SK-N-SH (cell line): ENCODE measurements around the gene BOC. TPM values are rescaled to one million over a fixed set of nuclear protein-coding genes. Genes with fewer than 3 reads are reported as not detected.

ENCODE experiments used
- CTCF ChIA-PET: fragments of 300-600, 350-600 bp; formaldehyde crosslinking; extraction: SDS; loops from one replicate; lab custom pipeline; 2021; lab: Yijun Ruan, JAX
- POLR2A ChIA-PET: fragments of 350-600 bp; sonication (Branson Sonifier 250); formaldehyde crosslinking; extraction: SDS; loops from one replicate; lab custom pipeline; 2020; ENCODE audit warnings: antibody characterized with exemption, inconsistent platforms; lab: Yijun Ruan, JAX
- DNase-seq: peaks from one replicate; pipeline ENCODE4 v3.0.0; 2012
- H2AFZ ChIP-seq: fragments of 200-600 bp; sonication (generic); 2 replicates; pipeline ENCODE4 v1.8.1; 2016; ENCODE audit warnings: antibody characterized with exemption, mild to moderate bottlenecking, low read depth
- H3F3A ChIP-seq: fragments of 200-600 bp; sonication (generic); replicated peaks from 2 replicates; pipeline ENCODE3; 2016; ENCODE audit warnings: antibody characterized with exemption, mild to moderate bottlenecking; ENCODE audit not compliant: insufficient read depth
- H3K27ac ChIP-seq, 2 experiments: fragments of 200-500 bp in 1 of 2; fragments of 200-600 bp in 1 of 2; sonication (Bioruptor generic) in 1 of 2; sonication (generic), shearing (Covaris generic) in 1 of 2; 2 replicates each; pipeline versions ENCODE4 v1.5.1 to v1.6.1; 2014 to 2016; ENCODE audit warnings: low read depth in 2 of 2, inconsistent platforms in 1 of 2, low read length in 1 of 2, mild to moderate bottlenecking in 1 of 2, mixed read lengths in 1 of 2
- H3K27me3 ChIP-seq: fragments of 200-600 bp; sonication (generic), shearing (Covaris generic); 2 replicates; pipeline ENCODE4 v1.6.1; 2016; ENCODE audit warnings: mixed run types; ENCODE audit not compliant: insufficient read depth
- H3K36me3 ChIP-seq, 2 experiments: fragments of 200-500 bp in 1 of 2; fragments of 200-600 bp in 1 of 2; sonication (Bioruptor generic) in 1 of 2; sonication (generic) in 1 of 2; replicated peaks in 1 of 2; 2 replicates each; pipeline versions ENCODE3 to v1.5.1; 2014 to 2016; ENCODE audit warnings: low read length in 1 of 2, mild to moderate bottlenecking in 1 of 2; ENCODE audit not compliant: insufficient read depth in 2 of 2, control insufficient read depth in 1 of 2
- H3K4me1 ChIP-seq, 2 experiments: fragments of 200-500 bp in 1 of 2; fragments of 200-600 bp in 1 of 2; sonication (Bioruptor generic) in 1 of 2; sonication (generic), shearing (Covaris generic) in 1 of 2; 2 replicates each; pipeline versions ENCODE4 v1.5.1 to v1.6.1; 2014 to 2016; ENCODE audit warnings: low read depth in 1 of 2, low read length in 1 of 2, mixed run types in 1 of 2; ENCODE audit not compliant: insufficient read depth in 2 of 2, control insufficient read depth in 1 of 2
- H3K4me2 ChIP-seq: fragments of 200-600 bp; sonication (generic), shearing (Covaris generic); 2 replicates; pipeline ENCODE4 v1.6.1; 2017; ENCODE audit warnings: mixed run types
- H3K4me3 ChIP-seq, 2 experiments: fragments of 200-500 bp in 1 of 2; fragments of 200-600 bp in 1 of 2; sonication (Bioruptor generic) in 1 of 2; sonication (generic), shearing (Covaris generic) in 1 of 2; 2 replicates each; pipeline versions ENCODE4 v1.5.1 to v1.8.1; 2014 to 2016; ENCODE audit warnings: low read depth in 2 of 2, inconsistent platforms in 1 of 2, low read length in 1 of 2, mild to moderate bottlenecking in 1 of 2, mixed read lengths in 1 of 2, moderate library complexity in 1 of 2
- H3K79me2 ChIP-seq: fragments of 200-600 bp; sonication (generic); 2 replicates; pipeline ENCODE4 v1.8.1; 2017; ENCODE audit warnings: mild to moderate bottlenecking; ENCODE audit not compliant: insufficient read depth
- H3K9ac ChIP-seq: fragments of 200-600 bp; sonication (generic); 2 replicates; pipeline ENCODE4 v1.6.1; 2017; ENCODE audit warnings: mixed run types
- H3K9me2 ChIP-seq: fragments of 200-600 bp; sonication (generic); 2 replicates; pipeline ENCODE4 v1.6.1; 2017; ENCODE audit warnings: mixed run types
- H3K9me3 ChIP-seq: fragments of 200-600 bp; sonication (generic); 2 replicates; pipeline ENCODE4 v1.6.1; 2017; ENCODE audit warnings: mixed run types, mild to moderate bottlenecking, moderate library complexity
- H4K20me1 ChIP-seq: fragments of 200-600 bp; sonication (generic); 2 replicates; pipeline ENCODE4 v1.6.1; 2017; ENCODE audit warnings: mild to moderate bottlenecking, mixed run types; ENCODE audit not compliant: insufficient read depth
- CHD2 ChIP-seq: fragments of 150-350 bp; IDR thresholded peaks from 2 replicates; pipeline ENCODE4 v1.6.1; 2018; ENCODE audit warnings: low read length; ENCODE audit not compliant: partially characterized antibody
- ELF1 ChIP-seq: IDR thresholded peaks from 2 replicates; pipeline ENCODE4 v1.4.0; 2012
- EP300 ChIP-seq, 2 experiments: IDR thresholded peaks; 2 replicates each; pipeline versions ENCODE4 v1.4.0 to v1.6.1; 2012; ENCODE audit warnings: borderline replicate concordance in 1 of 2, low read depth in 1 of 2, low read length in 1 of 2
- FOXJ3 ChIP-seq: sonication (generic); formaldehyde crosslinking; IDR thresholded peaks from 2 replicates; pipeline ENCODE4 v1.5.1; 2020; ENCODE audit warnings: mild to moderate bottlenecking, missing genetic modification reagents
- GATA2 ChIP-seq: sonication (generic); formaldehyde crosslinking; IDR thresholded peaks from 2 replicates; pipeline ENCODE4 v1.5.0; 2020; ENCODE audit warnings: mild to moderate bottlenecking, missing genetic modification reagents
- JUND ChIP-seq: IDR thresholded peaks from 2 replicates; pipeline ENCODE4 v1.4.0; 2012
- MEF2A ChIP-seq: IDR thresholded peaks from 2 replicates; pipeline ENCODE4 v1.4.0; 2012; ENCODE audit warnings: low read depth, borderline replicate concordance
- MXI1 ChIP-seq: IDR thresholded peaks from 2 replicates; pipeline ENCODE4 v1.6.1; 2012; ENCODE audit warnings: mild to moderate bottlenecking, low read depth, low read length, improper control_type of control experiment
- NRF1 ChIP-seq: IDR thresholded peaks from 2 replicates; pipeline ENCODE4 v1.6.1; 2012; ENCODE audit warnings: low read depth, mild to moderate bottlenecking, low read length
- POLR2AphosphoS5 ChIP-seq: IDR thresholded peaks from 2 replicates; pipeline ENCODE4 v1.6.1; 2012; ENCODE audit warnings: low read depth, low read length
- RXRA ChIP-seq: IDR thresholded peaks from 2 replicates; pipeline ENCODE4 v1.4.0; 2012; ENCODE audit warnings: low read depth, mild to moderate bottlenecking, borderline replicate concordance
- SMC3 ChIP-seq: IDR thresholded peaks from 2 replicates; pipeline ENCODE4 v1.6.1; 2012; ENCODE audit warnings: low read depth, low read length, improper control_type of control experiment
- TCF12 ChIP-seq: IDR thresholded peaks from 2 replicates; pipeline ENCODE4 v1.4.0; 2012
- polyA plus RNA-seq, 3 experiments: library from polyadenylated mRNA; depleted of rRNA; stranded (reverse); fragments of >200 nt; gene quantifications; 2 replicates each; pipeline ENCODE4 v1.2.3, GENCODE V29; 2012
- TF ChIP-seq, protein P1 (sequence below): IDR thresholded peaks from 2 replicates; pipeline ENCODE4 v1.4.0; 2012; ENCODE audit warnings: low read depth, borderline replicate concordance
- TF ChIP-seq, protein P2 (sequence below): IDR thresholded peaks from 2 replicates; pipeline ENCODE4; 2012
- TF ChIP-seq, protein P3 (sequence below): fragments of 150-350 bp; IDR thresholded peaks from 2 replicates; pipeline ENCODE4 v1.6.1; 2016; ENCODE audit warnings: mild to moderate bottlenecking, low read depth, low read length
- TF ChIP-seq, protein P4 (sequence below): IDR thresholded peaks from 2 replicates; pipeline ENCODE4 v1.4.0; 2012; ENCODE audit warnings: low read depth

Gene BOC
- polyA plus RNA-seq, 1 of the 3 experiments (the other 2 are of a cell fraction), result 6.6 TPM

DNA sequence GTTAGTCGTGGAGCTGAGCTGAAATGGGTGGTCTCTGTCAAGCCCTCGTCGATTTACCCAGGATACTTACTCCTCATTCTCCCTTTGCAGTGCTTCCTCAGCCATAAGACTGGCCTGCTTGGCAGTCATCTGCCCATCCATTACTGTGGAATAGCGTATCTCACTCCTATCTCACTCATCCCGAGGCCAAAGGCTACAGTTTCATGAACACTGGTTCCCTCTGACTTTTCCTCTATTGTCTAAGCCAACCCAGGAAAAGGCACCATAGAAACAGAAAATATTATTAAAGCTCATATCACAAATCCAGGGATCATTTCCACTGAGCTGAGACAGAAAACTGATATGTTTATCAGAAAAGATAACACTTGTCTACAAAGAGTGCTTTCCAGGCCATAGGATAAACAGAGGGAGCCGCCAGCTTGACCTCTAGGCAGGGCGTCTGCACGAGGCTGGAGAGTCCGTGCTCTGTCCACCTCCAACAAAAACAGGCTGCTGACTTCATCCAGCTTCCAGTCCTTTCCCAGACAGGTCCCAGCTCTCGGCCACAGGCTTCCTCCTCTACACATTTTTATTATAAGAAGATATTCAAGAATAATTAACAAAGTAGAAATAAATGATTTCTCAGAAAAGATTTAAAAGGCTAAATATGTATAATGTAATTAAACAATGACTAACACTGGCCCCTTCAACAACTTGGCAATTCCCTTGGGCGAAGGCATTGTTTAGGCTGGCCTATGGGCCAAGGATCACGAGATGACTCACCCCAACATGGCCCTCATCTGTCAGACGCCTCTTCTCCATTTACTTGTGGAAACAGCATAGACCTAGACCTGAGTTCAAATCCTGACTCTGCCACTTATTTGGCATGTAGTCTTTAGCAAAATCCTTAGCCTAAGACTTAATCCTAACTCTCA lies 27.4 kb upstream of the BOC start (continued):
- TF ChIP-seq, protein P1, sequence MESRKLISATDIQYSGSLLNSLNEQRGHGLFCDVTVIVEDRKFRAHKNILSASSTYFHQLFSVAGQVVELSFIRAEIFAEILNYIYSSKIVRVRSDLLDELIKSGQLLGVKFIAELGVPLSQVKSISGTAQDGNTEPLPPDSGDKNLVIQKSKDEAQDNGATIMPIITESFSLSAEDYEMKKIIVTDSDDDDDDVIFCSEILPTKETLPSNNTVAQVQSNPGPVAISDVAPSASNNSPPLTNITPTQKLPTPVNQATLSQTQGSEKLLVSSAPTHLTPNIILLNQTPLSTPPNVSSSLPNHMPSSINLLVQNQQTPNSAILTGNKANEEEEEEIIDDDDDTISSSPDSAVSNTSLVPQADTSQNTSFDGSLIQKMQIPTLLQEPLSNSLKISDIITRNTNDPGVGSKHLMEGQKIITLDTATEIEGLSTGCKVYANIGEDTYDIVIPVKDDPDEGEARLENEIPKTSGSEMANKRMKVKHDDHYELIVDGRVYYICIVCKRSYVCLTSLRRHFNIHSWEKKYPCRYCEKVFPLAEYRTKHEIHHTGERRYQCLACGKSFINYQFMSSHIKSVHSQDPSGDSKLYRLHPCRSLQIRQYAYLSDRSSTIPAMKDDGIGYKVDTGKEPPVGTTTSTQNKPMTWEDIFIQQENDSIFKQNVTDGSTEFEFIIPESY, result no peak

DNA sequence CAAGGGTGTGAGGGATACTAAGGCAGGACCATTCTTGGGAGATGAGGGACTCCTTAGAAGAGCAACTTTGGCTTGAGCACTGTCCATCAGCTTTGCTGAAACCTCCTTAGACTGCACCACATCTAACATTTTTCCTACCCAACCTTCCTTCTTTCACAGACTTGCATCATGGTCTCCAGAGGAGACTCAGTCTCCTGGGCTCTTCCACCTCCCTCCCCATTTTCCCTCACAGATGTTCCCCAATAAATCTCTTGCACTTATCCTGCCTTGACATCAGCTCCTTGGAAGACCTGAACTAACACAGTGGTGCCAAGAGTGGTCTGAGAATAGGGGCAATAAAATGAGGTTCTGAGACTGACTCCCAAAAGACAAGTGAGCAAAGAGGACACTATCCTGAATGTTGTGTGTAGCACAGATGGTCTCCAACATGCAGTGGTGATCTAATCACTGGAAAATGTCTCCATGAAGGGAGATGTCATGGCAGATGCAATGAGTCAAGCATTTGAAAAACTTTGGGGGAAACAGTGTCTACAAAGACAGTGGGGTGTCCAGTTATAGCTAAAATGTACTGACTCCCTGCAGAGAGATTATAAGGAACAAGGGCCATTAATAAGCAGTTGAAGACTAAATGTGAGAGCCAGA lies 26.0 kb upstream of the BOC start:
- DNase-seq, result no peak
- Histone ChIP-seq H3K4me1 (peaks cover 0 to 9% of the 10 kb centered on the region in 2 experiments; a peak in 1 of 4 replicates), H3K27ac (no peak overlapping the region), H3K79me2 (no peaks in the 10 kb centered on the region), H3K9me2 (no peaks in the 10 kb centered on the region), H3F3A (no peaks in the 10 kb centered on the region), H3K9ac (no peak overlapping the region), H3K4me2 (no peak overlapping the region), H3K4me3 (no peak overlapping the region), H3K36me3 (no peaks in the 10 kb centered on the region), H4K20me1 (no peaks in the 10 kb centered on the region), H2AFZ (no peak overlapping the region), H3K27me3 (no peaks in the 10 kb centered on the region; the same call in 1 of the 2 replicates), H3K9me3 (no peaks in the 10 kb centered on the region)
- POLR2A ChIA-PET, result no interaction called here
- TF ChIP-seq TCF12 (no peak), ELF1 (no peak), RXRA (no peak), EP300 (IDR thresholded peaks at IDR 0.05; ENCODE audit: borderline replicate concordance in 1 of 2, low read depth in 1 of 2, low read length in 1 of 2) (no peak), MXI1 (no peak), CHD2 (no peak), FOXJ3 (CRISPR knock-in tag) (no peak), MEF2A (no peak), SMC3 (no peak), NRF1 (no peak), GATA2 (CRISPR knock-in tag) (no peak), POLR2AphosphoS5 (no peak), JUND (no peak)
- TF ChIP-seq, protein P2, sequence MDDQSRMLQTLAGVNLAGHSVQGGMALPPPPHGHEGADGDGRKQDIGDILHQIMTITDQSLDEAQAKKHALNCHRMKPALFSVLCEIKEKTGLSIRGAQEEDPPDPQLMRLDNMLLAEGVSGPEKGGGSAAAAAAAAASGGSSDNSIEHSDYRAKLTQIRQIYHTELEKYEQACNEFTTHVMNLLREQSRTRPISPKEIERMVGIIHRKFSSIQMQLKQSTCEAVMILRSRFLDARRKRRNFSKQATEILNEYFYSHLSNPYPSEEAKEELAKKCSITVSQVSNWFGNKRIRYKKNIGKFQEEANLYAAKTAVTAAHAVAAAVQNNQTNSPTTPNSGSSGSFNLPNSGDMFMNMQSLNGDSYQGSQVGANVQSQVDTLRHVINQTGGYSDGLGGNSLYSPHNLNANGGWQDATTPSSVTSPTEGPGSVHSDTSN, result no peak
- TF ChIP-seq, protein P3, sequence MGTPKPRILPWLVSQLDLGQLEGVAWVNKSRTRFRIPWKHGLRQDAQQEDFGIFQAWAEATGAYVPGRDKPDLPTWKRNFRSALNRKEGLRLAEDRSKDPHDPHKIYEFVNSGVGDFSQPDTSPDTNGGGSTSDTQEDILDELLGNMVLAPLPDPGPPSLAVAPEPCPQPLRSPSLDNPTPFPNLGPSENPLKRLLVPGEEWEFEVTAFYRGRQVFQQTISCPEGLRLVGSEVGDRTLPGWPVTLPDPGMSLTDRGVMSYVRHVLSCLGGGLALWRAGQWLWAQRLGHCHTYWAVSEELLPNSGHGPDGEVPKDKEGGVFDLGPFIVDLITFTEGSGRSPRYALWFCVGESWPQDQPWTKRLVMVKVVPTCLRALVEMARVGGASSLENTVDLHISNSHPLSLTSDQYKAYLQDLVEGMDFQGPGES, result no peak
- TF ChIP-seq, protein P4, sequence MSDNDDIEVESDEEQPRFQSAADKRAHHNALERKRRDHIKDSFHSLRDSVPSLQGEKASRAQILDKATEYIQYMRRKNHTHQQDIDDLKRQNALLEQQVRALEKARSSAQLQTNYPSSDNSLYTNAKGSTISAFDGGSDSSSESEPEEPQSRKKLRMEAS, result no peak
- CTCF ChIA-PET, result no interaction called here
